Epithelial cell of proximal tubule (primary cell): Measurements from ENCODE around the gene ESRRA. TPM values are rescaled to one million over a fixed set of nuclear protein-coding genes. Genes with fewer than 3 reads are reported as not detected.

Experiments
- DNase-seq: peaks from one replicate; pipeline ENCODE4 v3.0.0-alpha.2; 2011; ENCODE audit warnings: low read depth
- H3K4me3 ChIP-seq: 2 replicates; pipeline ENCODE4 v1.5.1; 2011; ENCODE audit warnings: low read depth, mild to moderate bottlenecking, low read length
- total RNA-seq: library from RNA; depleted of rRNA; stranded (reverse); fragments of >200 nt; gene quantifications from 2 replicates; pipeline ENCODE4 v1.2.3, GENCODE V29; 2015
- TF ChIP-seq, protein P1 (sequence below): conservative IDR thresholded peaks from 2 replicates; pipeline ENCODE4 v1.5.1; 2012; ENCODE audit warnings: low read depth, mild to moderate bottlenecking, low read length

ESRRA gene
- total RNA-seq, 1 donor from 2014 or later: 47.2 TPM

DNA sequence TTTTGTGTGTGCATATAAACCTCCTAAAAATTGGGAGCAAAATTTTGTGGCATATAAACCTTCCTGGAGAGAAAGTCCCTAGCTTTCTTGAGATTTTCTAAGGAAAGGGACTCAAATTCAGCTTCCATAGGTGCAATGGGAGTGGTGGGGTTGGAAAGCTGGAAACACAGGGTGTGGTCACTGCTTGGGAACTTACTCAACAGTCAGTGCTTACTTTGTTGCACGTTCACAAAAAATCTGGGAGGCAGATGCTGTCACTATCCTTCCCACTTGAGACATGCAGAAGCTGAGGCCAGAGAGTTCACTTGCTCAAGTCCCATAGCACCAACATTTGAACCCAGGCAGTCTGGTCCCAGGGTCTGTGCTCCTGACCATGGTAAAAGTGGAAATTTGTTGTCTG, 9.1 kb upstream of the ESRRA start:
- no peak for DNase-seq
- TF ChIP-seq, protein P1, sequence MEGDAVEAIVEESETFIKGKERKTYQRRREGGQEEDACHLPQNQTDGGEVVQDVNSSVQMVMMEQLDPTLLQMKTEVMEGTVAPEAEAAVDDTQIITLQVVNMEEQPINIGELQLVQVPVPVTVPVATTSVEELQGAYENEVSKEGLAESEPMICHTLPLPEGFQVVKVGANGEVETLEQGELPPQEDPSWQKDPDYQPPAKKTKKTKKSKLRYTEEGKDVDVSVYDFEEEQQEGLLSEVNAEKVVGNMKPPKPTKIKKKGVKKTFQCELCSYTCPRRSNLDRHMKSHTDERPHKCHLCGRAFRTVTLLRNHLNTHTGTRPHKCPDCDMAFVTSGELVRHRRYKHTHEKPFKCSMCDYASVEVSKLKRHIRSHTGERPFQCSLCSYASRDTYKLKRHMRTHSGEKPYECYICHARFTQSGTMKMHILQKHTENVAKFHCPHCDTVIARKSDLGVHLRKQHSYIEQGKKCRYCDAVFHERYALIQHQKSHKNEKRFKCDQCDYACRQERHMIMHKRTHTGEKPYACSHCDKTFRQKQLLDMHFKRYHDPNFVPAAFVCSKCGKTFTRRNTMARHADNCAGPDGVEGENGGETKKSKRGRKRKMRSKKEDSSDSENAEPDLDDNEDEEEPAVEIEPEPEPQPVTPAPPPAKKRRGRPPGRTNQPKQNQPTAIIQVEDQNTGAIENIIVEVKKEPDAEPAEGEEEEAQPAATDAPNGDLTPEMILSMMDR: no peak
- no peak overlapping the region for H3K4me3 ChIP-seq

DNA sequence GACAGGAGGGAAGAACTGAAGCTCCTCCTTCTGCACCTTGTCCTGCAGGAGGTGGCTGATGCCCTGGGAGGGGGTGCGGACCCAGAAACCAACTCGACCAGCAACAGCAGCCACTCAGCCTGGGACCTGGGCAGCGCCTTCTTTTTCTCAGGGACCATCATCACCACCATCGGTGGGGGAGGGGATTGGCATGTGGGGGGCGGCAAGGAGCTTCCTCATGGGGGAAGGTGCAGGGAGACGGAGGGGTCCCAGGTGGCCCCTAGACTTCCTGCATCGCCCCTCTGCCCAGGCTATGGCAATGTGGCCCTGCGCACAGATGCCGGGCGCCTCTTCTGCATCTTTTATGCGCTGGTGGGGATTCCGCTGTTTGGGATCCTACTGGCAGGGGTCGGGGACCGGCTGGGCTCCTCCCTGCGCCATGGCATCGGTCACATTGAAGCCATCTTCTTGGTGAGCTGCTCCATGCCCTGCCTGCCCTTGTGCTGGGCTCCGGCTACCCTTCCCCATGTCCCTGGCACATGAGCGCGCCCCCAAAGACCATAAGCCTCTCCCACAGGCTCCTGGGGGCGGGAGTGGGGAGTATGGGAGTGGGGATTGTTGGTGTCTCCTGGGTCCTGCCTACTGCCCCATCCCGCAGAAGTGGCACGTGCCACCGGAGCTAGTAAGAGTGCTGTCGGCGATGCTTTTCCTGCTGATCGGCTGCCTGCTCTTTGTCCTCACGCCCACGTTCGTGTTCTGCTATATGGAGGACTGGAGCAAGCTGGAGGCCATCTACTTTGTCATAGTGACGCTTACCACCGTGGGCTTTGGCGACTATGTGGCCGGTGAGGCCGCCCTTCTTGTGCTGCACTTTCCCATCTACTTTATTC, 8.3 kb upstream of the ESRRA start:
- no peak overlapping the region for H3K4me3 ChIP-seq
- DNase-seq: no peak
- TF ChIP-seq, protein P1: no peak

DNA sequence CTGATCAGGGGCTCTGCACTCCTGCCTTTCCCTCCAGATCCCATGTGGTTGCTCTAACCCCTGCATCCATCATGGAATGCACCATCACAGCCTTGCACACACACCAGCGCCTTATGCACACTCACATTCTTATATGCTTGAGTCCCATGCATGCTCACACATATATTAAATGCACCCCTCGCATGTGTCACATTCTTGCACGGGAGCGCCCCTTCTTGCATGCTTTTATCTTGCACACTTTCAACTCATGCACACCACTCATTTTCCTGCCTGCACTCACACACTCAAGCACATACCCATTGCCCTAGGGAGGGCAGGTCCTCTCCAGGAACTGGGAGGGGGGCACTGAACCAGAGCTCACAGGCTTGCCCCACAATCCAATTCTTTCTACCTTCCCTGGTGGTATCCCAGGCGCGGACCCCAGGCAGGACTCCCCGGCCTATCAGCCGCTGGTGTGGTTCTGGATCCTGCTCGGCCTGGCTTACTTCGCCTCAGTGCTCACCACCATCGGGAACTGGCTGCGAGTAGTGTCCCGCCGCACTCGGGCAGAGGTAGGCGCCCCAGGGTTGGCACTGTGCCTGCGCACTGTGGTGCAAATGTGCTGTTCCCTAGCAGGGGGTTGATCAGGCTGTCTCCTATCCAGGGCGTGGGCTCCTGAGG, 7.5 kb upstream of the ESRRA start:
- no peak for DNase-seq
- no peak overlapping the region for H3K4me3 ChIP-seq
- TF ChIP-seq, protein P1: no peak

DNA sequence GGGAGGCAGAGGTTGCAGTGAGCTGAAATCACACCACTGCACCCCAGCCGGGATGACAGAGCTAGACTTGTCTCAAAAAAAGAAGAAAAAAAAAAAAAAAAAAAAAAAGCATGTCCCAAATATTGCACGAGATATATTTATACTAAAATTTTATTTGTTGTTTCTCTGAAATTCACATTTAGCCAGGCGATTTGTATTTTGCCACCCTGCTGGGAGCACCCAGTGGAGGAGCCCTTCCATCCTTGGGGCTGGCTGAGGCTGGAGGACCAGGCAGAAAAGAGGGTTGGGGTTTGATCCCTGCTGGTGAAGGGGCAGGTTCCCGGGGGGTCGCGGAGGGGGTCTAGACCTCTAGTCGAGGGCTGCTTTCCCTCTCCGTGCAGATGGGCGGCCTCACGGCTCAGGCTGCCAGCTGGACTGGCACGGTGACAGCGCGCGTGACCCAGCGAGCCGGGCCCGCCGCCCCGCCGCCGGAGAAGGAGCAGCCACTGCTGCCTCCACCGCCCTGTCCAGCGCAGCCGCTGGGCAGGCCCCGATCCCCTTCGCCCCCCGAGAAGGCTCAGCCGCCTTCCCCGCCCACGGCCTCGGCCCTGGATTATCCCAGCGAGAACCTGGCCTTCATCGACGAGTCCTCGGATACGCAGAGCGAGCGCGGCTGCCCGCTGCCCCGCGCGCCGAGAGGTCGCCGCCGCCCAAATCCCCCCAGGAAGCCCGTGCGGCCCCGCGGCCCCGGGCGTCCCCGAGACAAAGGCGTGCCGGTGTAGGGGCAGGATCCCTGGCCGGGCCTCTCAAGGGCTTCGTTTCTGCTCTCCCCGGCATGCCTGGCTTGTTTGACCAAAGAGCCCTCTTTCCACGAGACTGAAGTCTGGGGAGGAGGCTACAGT, 6.1 kb upstream of the ESRRA start:
- peak overlapping the region; percentile 38 for H3K4me3 ChIP-seq
- TF ChIP-seq, protein P1: no peak
- DNase-seq: no peak

DNA sequence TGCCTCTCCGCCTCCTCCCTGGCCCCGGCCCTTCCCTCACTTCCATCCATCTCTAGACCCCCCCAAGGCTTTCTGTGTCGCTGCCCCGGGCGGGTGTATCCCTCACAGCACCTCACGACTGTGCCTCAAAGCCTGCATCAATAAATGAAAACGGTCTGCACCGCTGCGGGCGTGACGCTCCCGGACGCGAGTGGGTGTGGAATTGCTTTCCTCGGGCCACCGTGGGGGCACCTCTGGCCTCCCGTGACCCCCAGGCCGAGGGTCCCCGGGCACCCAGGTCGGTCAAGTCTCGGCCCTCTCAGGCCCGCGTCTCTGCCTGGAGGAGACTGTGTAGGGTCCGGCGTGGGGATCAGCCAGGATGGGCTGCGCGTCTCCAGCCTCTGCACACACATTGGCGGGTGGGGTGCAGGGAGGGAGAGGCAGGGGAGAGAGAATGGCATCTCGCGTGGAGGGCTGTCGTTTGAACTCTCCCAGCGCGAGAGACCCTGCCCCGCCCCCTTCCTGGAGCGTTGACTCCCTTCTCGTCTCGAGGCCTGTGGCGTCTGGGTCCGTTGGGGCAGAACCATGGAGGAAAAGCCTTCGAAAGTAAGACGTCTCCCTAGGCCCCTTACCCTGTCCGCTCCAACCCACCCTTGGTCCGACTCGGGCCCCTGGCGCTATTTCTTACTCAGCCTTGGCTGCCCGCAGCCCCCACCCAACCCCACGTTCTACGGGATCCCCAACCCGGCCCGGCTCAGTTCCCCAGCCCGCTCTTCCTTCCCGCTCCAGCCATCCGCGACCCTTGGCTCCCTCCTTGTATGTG, 5.3 kb upstream of the ESRRA start, which contains the start of gene CATSPERZ:
Gene CATSPERZ (plus strand): TSS at position 512 of the 802 bp plus-strand sequence. CDS start 53 bp downstream, at position 565.
- H3K4me3 ChIP-seq: peak within 1 kb of the TSS; percentile 45
- DNase-seq: no peak
- TF ChIP-seq, protein P1: no peak
